Activated T-helper 17 cell treated with anti-CD3 and anti-CD28 coated beads, Interleukin-2, amount 50 U/mL, for 72 hours (primary cell): ENCODE data around the gene TRAF3. TPM values are rescaled to one million over a fixed set of nuclear protein-coding genes. Genes with fewer than 3 reads are reported as not detected.

Experiments
- ATAC-seq: fragments of 150-1000 bp; cut with Tn5 transposase; replicated peaks from 2 replicates; pipeline ENCODE4 v1.10.0; 2021; ENCODE audit warnings: mild to moderate bottlenecking, moderate library complexity
- H3K27ac Mint-ChIP-seq: one replicate; pipeline ENCODE4 v1.8.0; 2022; ENCODE audit warnings: mixed read lengths
- H3K27me3 Mint-ChIP-seq: one replicate; pipeline ENCODE4 v1.8.0; 2022; ENCODE audit warnings: mixed read lengths
- H3K36me3 Mint-ChIP-seq: one replicate; pipeline ENCODE4 v1.8.0; 2022; ENCODE audit warnings: low read depth, mild to moderate bottlenecking, mixed read lengths
- H3K4me1 Mint-ChIP-seq: one replicate; pipeline ENCODE4 v1.8.0; 2022; ENCODE audit warnings: mixed read lengths
- H3K4me3 Mint-ChIP-seq: one replicate; pipeline ENCODE4 v1.8.0; 2022; ENCODE audit warnings: mild to moderate bottlenecking, mixed read lengths
- H3K9me3 Mint-ChIP-seq: one replicate; pipeline ENCODE4 v1.8.0; 2022; ENCODE audit warnings: mixed read lengths
- total RNA-seq, 2 donors: library from RNA; stranded (reverse); gene quantifications; one replicate each; pipeline ENCODE4 v1.2.3, GENCODE V29; 2022

Gene TRAF3
- total RNA-seq, 2 donors from 2014 or later = 61.7 to 133 TPM

DNA sequence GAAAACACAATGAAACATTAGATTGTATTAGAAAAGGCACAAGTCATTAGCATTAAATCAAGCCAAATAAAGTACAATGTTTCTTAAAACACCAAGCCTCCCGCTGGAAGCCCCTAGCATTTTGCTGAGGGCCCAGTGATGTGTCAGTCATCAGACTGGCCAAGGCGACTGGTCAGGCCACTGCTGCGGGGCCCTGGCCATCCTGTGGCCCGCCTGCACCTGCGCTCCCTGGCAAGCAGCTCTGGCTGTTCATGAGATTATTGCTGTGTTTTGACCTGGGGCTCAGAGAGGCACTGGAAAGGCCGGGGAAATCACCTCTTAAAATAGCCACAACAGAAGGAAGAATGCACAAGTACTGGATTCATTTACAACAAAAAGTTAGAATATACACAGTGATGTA, 121.0 kb downstream of the TRAF3 start:
- no peak for ATAC-seq
- peaks cover 10% of the 10 kb centered on the region for H3K4me1 Mint-ChIP-seq
- no peaks in the 10 kb centered on the region for H3K9me3 Mint-ChIP-seq
- no peak overlapping the region for H3K4me3 Mint-ChIP-seq
- H3K36me3 Mint-ChIP-seq = no peaks in the 10 kb centered on the region
- H3K27ac Mint-ChIP-seq = peak overlapping the region; percentile 75
- no peaks in the 10 kb centered on the region for H3K27me3 Mint-ChIP-seq

- H3K27me3 Mint-ChIP-seq = no peaks in the 10 kb centered on the region
- H3K27ac Mint-ChIP-seq = peak overlapping the region; percentile 77
- H3K9me3 Mint-ChIP-seq = no peaks in the 10 kb centered on the region
- H3K4me1 Mint-ChIP-seq = peaks cover 10% of the 10 kb centered on the region
- H3K4me3 Mint-ChIP-seq = no peak overlapping the region
- H3K36me3 Mint-ChIP-seq = no peaks in the 10 kb centered on the region
- peak; percentile 5 for ATAC-seq
These were observed 121.7 kb downstream of the TRAF3 start for GRCh38 chr14:102898776-102899515.

GRCh38 chr14:102899516-102899900, 122.3 kb downstream of the TRAF3 start:
- Mint-ChIP-seq H3K4me1 (peaks cover 10% of the 10 kb centered on the region), H3K36me3 (no peaks in the 10 kb centered on the region), H3K4me3 (no peak overlapping the region), H3K27ac (peak overlapping the region; percentile 77), H3K27me3 (no peaks in the 10 kb centered on the region), H3K9me3 (no peaks in the 10 kb centered on the region)
- ATAC-seq = no peak

- H3K4me1 Mint-ChIP-seq = peaks cover 10% of the 10 kb centered on the region
- no peak overlapping the region for H3K4me3 Mint-ChIP-seq
- no peak overlapping the region for H3K27ac Mint-ChIP-seq
These were observed 123.7 kb downstream of the TRAF3 start for GRCh38 chr14:102900631-102901571.

GRCh38 chr14:102901633-102902032, 124.4 kb downstream of the TRAF3 start:
- no peak for ATAC-seq
- H3K9me3 Mint-ChIP-seq = no peaks in the 10 kb centered on the region

More at GRCh38 chr14:102900631-102901571, 123.7 kb downstream of the TRAF3 start:
- Mint-ChIP-seq H3K36me3 (no peaks in the 10 kb centered on the region), H3K27me3 (no peaks in the 10 kb centered on the region), H3K9me3 (no peaks in the 10 kb centered on the region)
- ATAC-seq = no peak

GRCh38 chr14:102902086-102902485, 124.8 kb downstream of the TRAF3 start:
- peak overlapping the region; percentile 76 for H3K27ac Mint-ChIP-seq
- H3K4me1 Mint-ChIP-seq = peaks cover 10% of the 10 kb centered on the region
- H3K27me3 Mint-ChIP-seq = no peaks in the 10 kb centered on the region
- H3K36me3 Mint-ChIP-seq = no peaks in the 10 kb centered on the region
- H3K9me3 Mint-ChIP-seq = no peaks in the 10 kb centered on the region
- no peak for ATAC-seq
- no peak overlapping the region for H3K4me3 Mint-ChIP-seq

More at GRCh38 chr14:102901633-102902032, 124.4 kb downstream of the TRAF3 start:
- H3K36me3 Mint-ChIP-seq = no peaks in the 10 kb centered on the region
- H3K4me1 Mint-ChIP-seq = peaks cover 10% of the 10 kb centered on the region
- H3K4me3 Mint-ChIP-seq = no peak overlapping the region
- H3K27ac Mint-ChIP-seq = no peak overlapping the region
- no peaks in the 10 kb centered on the region for H3K27me3 Mint-ChIP-seq

DNA sequence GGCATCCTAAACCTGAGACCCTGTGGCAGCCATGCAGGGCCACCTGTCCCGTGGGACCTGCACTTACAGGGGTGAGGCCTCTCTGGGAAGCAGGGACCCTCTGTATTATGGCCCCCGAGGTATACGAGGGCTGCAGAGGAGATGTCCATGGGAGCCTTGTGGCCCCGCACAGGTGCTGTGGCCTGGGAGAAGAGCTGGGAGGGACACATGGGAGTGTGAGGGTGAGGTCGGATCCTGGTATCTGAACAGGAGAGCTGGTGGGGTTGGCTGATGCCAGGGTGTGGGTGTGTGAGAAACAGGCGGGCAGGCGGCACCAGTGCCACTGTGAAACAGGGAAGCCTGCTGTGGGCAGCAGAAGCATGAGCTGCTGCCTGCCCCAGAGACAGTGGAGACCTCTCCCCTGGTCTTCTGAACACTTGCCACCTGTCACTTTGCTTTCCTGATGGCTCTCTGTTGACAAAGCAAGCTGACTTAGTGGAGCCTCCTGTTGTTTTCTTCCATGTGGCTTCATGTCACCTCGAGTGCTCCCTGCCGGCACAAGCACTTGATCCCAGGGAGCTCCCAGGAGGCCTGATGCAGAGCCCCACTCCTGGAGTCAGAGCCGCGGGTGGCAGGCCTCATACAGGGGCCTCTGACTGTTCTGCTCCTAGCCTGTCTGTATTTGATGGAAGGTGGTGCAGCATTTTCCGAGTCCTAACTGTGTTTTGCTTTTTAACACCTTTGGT, 125.4 kb downstream of the TRAF3 start:
- no peak for ATAC-seq
- H3K27me3 Mint-ChIP-seq = no peaks in the 10 kb centered on the region
- H3K27ac Mint-ChIP-seq = peak overlapping the region; percentile 76
- H3K4me3 Mint-ChIP-seq = no peak overlapping the region
- peaks cover 9% of the 10 kb centered on the region for H3K4me1 Mint-ChIP-seq
- H3K9me3 Mint-ChIP-seq = no peaks in the 10 kb centered on the region
- peaks cover 4% of the 10 kb centered on the region for H3K36me3 Mint-ChIP-seq

GRCh38 chr14:102903248-102903888, 126.1 kb downstream of the TRAF3 start:
- Mint-ChIP-seq H3K27me3 (no peaks in the 10 kb centered on the region), H3K27ac (peak overlapping the region; percentile 76), H3K36me3 (peaks cover 10% of the 10 kb centered on the region), H3K9me3 (no peaks in the 10 kb centered on the region), H3K4me3 (no peak overlapping the region), H3K4me1 (peaks cover 5% of the 10 kb centered on the region)
- ATAC-seq = no peak

DNA sequence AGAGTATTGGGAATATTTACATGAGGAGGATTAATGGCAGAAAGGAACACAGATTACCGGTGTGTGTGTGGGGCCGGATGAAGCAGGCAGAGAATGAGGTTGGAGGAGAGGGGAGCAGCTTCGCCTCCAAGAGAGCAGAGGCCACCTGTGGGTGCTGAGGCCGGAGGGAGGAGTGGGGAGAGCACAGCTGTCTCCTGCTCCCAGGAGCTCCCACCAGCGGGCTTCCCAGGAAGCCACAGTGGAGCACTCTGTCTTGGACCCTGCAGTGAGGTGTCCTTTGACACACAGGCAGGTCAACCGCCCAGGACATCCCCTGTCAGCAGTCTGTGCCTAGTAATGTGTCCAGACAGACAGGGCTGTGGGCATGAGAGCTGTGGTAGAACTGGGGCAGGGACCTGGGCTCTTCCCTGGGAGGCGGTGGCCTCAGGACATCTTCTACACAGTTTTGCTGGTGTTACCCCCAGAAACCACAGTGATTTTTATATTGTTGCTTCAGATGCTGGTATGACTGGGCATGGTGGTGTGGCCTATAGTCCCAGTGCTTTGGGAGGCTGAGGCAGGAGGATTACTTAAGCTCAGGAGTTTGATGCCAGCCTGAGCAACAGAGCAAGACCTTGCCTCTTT, 126.8 kb downstream of the TRAF3 start:
- no peaks in the 10 kb centered on the region for H3K9me3 Mint-ChIP-seq
- peak; percentile 25 for ATAC-seq
- H3K36me3 Mint-ChIP-seq = peaks cover 16% of the 10 kb centered on the region
- no peaks in the 10 kb centered on the region for H3K4me1 Mint-ChIP-seq
- H3K27ac Mint-ChIP-seq = peak overlapping the region; percentile 76
- no peaks in the 10 kb centered on the region for H3K27me3 Mint-ChIP-seq
- H3K4me3 Mint-ChIP-seq = no peak overlapping the region

DNA sequence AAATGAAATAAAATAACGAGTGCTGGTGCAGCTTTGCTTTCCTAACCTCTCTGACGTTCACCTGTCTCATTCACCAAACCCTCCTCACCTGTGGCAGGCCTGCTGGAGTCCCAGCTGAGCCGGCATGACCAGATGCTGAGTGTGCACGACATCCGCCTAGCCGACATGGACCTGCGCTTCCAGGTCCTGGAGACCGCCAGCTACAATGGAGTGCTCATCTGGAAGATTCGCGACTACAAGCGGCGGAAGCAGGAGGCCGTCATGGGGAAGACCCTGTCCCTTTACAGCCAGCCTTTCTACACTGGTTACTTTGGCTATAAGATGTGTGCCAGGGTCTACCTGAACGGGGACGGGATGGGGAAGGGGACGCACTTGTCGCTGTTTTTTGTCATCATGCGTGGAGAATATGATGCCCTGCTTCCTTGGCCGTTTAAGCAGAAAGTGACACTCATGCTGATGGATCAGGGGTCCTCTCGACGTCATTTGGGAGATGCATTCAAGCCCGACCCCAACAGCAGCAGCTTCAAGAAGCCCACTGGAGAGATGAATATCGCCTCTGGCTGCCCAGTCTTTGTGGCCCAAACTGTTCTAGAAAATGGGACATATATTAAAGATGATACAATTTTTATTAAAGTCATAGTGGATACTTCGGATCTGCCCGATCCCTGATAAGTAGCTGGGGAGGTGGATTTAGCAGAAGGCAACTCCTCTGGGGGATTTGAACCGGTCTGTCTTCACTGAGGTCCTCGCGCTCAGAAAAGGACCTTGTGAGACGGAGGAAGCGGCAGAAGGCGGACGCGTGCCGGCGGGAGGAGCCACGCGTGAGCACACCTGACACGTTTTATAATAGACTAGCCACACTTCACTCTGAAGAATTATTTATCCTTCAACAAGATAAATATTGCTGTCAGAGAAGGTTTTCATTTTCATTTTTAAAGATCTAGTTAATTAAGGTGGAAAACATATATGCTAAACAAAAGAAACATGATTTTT, 128.2 kb downstream of the TRAF3 start:
- Mint-ChIP-seq H3K27ac (peak overlapping the region; percentile 41), H3K9me3 (no peaks in the 10 kb centered on the region)

GRCh38 chr14:102906616-102907302, 129.5 kb downstream of the TRAF3 start:
- Mint-ChIP-seq H3K36me3 (peaks cover 40% of the 10 kb centered on the region), H3K9me3 (no peaks in the 10 kb centered on the region), H3K27ac (no peak overlapping the region), H3K4me3 (no peak overlapping the region), H3K4me1 (no peaks in the 10 kb centered on the region), H3K27me3 (no peaks in the 10 kb centered on the region)
- ATAC-seq = no peak

More for the DNA sequence above, 128.2 kb downstream of the TRAF3 start:
- Mint-ChIP-seq H3K36me3 (peaks cover 27% of the 10 kb centered on the region), H3K27me3 (no peaks in the 10 kb centered on the region), H3K4me1 (no peaks in the 10 kb centered on the region), H3K4me3 (no peak overlapping the region)
- ATAC-seq = no peak

- peaks cover 46% of the 10 kb centered on the region for H3K36me3 Mint-ChIP-seq
- H3K4me3 Mint-ChIP-seq = no peak overlapping the region
- no peaks in the 10 kb centered on the region for H3K9me3 Mint-ChIP-seq
- no peak for ATAC-seq
- no peaks in the 10 kb centered on the region for H3K27me3 Mint-ChIP-seq
- peak overlapping the region; percentile 75 for H3K27ac Mint-ChIP-seq
- H3K4me1 Mint-ChIP-seq = no peaks in the 10 kb centered on the region
These were observed 130.1 kb downstream of the TRAF3 start for GRCh38 chr14:102907303-102907844.
